Osteoblast (primary cell): Measurements from ENCODE around the gene USF3. TPM values are rescaled to one million over a fixed set of nuclear protein-coding genes. Genes with fewer than 3 reads are reported as not detected.

Experiments
- DNase-seq: peaks from one replicate; pipeline ENCODE4 v3.0.0; 2011; ENCODE audit warnings: low spot score, mixed read lengths; ENCODE audit not compliant: insufficient read length; ENCODE audit errors: missing footprints
- H2AFZ ChIP-seq: 2 replicates; pipeline ENCODE4 v1.6.0; 2011; ENCODE audit warnings: mild to moderate bottlenecking, low read length
- H3K27ac ChIP-seq: 2 replicates; pipeline ENCODE4 v1.5.1; 2011; ENCODE audit warnings: mild to moderate bottlenecking, low read depth, low read length, moderate library complexity
- H3K27me3 ChIP-seq: 2 replicates; pipeline ENCODE4 v1.6.0; 2012; ENCODE audit warnings: mild to moderate bottlenecking, control low read depth, inconsistent platforms, low read length, moderate library complexity; ENCODE audit not compliant: insufficient read depth
- H3K36me3 ChIP-seq: 2 replicates; pipeline ENCODE4 v1.5.1; 2011; ENCODE audit warnings: mild to moderate bottlenecking, low read length, control low read depth, moderate library complexity; ENCODE audit not compliant: insufficient read depth
- H3K4me1 ChIP-seq: 2 replicates; pipeline ENCODE4 v1.5.1; 2011; ENCODE audit warnings: mild to moderate bottlenecking, low read length, control low read depth, moderate library complexity; ENCODE audit not compliant: insufficient read depth
- H3K4me2 ChIP-seq: 2 replicates; pipeline ENCODE4 v1.6.0; 2011; ENCODE audit warnings: mild to moderate bottlenecking, low read length; ENCODE audit not compliant: insufficient read depth
- H3K4me3 ChIP-seq: fragments of 200-600 bp; sonication (generic); 3 replicates; pipeline ENCODE4 v1.5.1; 2012; ENCODE audit warnings: mild to moderate bottlenecking, low read length, inconsistent platforms; ENCODE audit not compliant: insufficient read depth
- H3K79me2 ChIP-seq: 2 replicates; pipeline ENCODE4 v1.6.0; 2012; ENCODE audit warnings: mild to moderate bottlenecking, low read length, control low read depth, inconsistent platforms; ENCODE audit not compliant: insufficient read depth
- H3K9me3 ChIP-seq: 2 replicates; pipeline ENCODE4 v1.5.1; 2011; ENCODE audit warnings: low read depth, low read length, control low read depth
- H4K20me1 ChIP-seq: 2 replicates; pipeline ENCODE4 v1.6.0; 2012; ENCODE audit warnings: mild to moderate bottlenecking, low read length, control low read depth; ENCODE audit not compliant: insufficient read depth
- CTCF ChIP-seq: IDR thresholded peaks from 2 replicates; pipeline ENCODE4 v1.5.1; 2011; ENCODE audit warnings: mild to moderate bottlenecking, low read depth, low read length, moderate library complexity; ENCODE audit errors: extremely low read depth
- total RNA-seq: library from RNA; depleted of rRNA; stranded (reverse); fragments of >200 nt; gene quantifications from 2 replicates; pipeline ENCODE4 v1.2.3, GENCODE V29; 2012

Gene USF3
- total RNA-seq, 1 donor: 10.5 TPM

GRCh38 chr3:113731694-113732093 is 35.3 kb upstream of the USF3 start:
- Histone ChIP-seq H3K36me3 (no peaks in the 10 kb centered on the region), H2AFZ (no peak overlapping the region), H3K4me1 (peaks cover 5% of the 10 kb centered on the region), H3K27me3 (no peaks in the 10 kb centered on the region), H4K20me1 (peaks cover 34% of the 10 kb centered on the region), H3K4me2 (no peak overlapping the region), H3K27ac (no peak overlapping the region), H3K79me2 (peaks cover 97% of the 10 kb centered on the region), H3K9me3 (no peaks in the 10 kb centered on the region), H3K4me3 (no peak overlapping the region)
- no peak for TF ChIP-seq CTCF
- DNase-seq: no peak

GRCh38 chr3:113730550-113730949 is 34.1 kb upstream of the USF3 start:
- peaks cover 97% of the 10 kb centered on the region for H3K79me2 ChIP-seq
- no peaks in the 10 kb centered on the region for H3K36me3 ChIP-seq
- H3K9me3 ChIP-seq: no peaks in the 10 kb centered on the region
- no peak overlapping the region for H3K27ac ChIP-seq
- TF ChIP-seq CTCF: no peak
- H3K4me2 ChIP-seq: no peak overlapping the region
- H3K4me3 ChIP-seq: no peak overlapping the region
- H3K4me1 ChIP-seq: no peaks in the 10 kb centered on the region
- peaks cover 23% of the 10 kb centered on the region for H4K20me1 ChIP-seq
- no peak for DNase-seq
- no peaks in the 10 kb centered on the region for H3K27me3 ChIP-seq
- no peak overlapping the region for H2AFZ ChIP-seq

GRCh38 chr3:113728661-113729060 is 32.2 kb upstream of the USF3 start:
- Histone ChIP-seq H3K27me3 (no peaks in the 10 kb centered on the region), H4K20me1 (peaks cover 21% of the 10 kb centered on the region), H3K4me3 (no peak overlapping the region), H3K27ac (no peak overlapping the region), H2AFZ (no peak overlapping the region), H3K36me3 (peaks cover 9% of the 10 kb centered on the region), H3K79me2 (peaks cover 97% of the 10 kb centered on the region), H3K9me3 (no peaks in the 10 kb centered on the region), H3K4me2 (no peak overlapping the region), H3K4me1 (no peaks in the 10 kb centered on the region)
- DNase-seq: no peak
- TF ChIP-seq CTCF: no peak

DNA sequence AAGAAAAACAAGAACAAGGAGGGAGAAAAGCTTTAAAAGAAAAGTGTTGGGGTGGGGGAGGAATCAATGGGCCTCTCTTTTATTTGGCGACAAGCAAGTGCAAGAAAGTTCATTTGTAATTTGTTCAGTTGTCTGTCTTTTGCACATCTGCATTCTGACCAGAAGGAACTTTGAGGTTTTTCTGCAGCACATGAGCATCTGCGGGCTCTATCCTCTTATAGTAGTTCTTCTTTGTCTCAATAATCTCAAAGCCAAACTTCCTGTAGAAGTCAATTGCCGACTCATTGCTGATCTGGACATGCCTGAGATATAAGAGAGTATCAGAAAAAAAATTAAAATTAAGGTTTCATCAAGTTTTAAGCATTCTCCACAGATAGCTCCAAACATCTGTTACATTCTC is 25.2 kb upstream of the USF3 start:
- peaks cover 40% of the 10 kb centered on the region for H3K36me3 ChIP-seq
- H3K4me2 ChIP-seq: no peak overlapping the region
- H3K9me3 ChIP-seq: no peaks in the 10 kb centered on the region
- H2AFZ ChIP-seq: no peak overlapping the region
- no peak for TF ChIP-seq CTCF
- H4K20me1 ChIP-seq: peaks cover 27% of the 10 kb centered on the region
- H3K27me3 ChIP-seq: no peaks in the 10 kb centered on the region
- H3K79me2 ChIP-seq: peaks cover 43% of the 10 kb centered on the region
- H3K4me3 ChIP-seq: no peak overlapping the region
- H3K4me1 ChIP-seq: peaks cover 3% of the 10 kb centered on the region
- no peak for DNase-seq
- H3K27ac ChIP-seq: no peak overlapping the region
